SU-DHL-6 (cell line): Measurements from ENCODE around the gene LAMB4.

Experiments
- H2AFZ ChIP-seq: fragments of 200-600 bp; sonication (generic); 2 replicates; pipeline ENCODE4 v1.6.1; 2014; ENCODE audit warnings: low read depth, mild to moderate bottlenecking, moderate library complexity, mixed read lengths, antibody characterized with exemption, low read length; ENCODE audit not compliant: severe bottlenecking
- H3F3A ChIP-seq: fragments of 200-600 bp; shearing (Covaris generic); 2 replicates; pipeline ENCODE4 v1.6.0; 2016; ENCODE audit warnings: antibody characterized with exemption, mild to moderate bottlenecking; ENCODE audit not compliant: insufficient read depth
- H3K27ac ChIP-seq: fragments of 200-600 bp; sonication (generic); 2 replicates; pipeline ENCODE4 v1.5.1; 2016; ENCODE audit warnings: low read depth, mild to moderate bottlenecking, low read length, moderate library complexity, mixed read lengths
- H3K27me3 ChIP-seq: fragments of 200-600 bp; sonication (generic), shearing (Covaris generic); 2 replicates; pipeline ENCODE4 v1.6.0; 2014; ENCODE audit warnings: mild to moderate bottlenecking, low read length
- H3K36me3 ChIP-seq: fragments of 200-600 bp; sonication (generic); 2 replicates; pipeline ENCODE4 v1.6.1; 2014; ENCODE audit warnings: mild to moderate bottlenecking, low read length, mixed read lengths
- H3K4me2 ChIP-seq: fragments of 300-600, 200-600 bp; shearing (Covaris generic), sonication (generic); 2 replicates; pipeline ENCODE4 v1.6.0; 2014; ENCODE audit warnings: low read length, low read depth, mild to moderate bottlenecking; ENCODE audit not compliant: poor library complexity, severe bottlenecking
- H3K4me3 ChIP-seq: fragments of 200-600 bp; sonication (generic); 2 replicates; pipeline ENCODE4 v1.5.1; 2014; ENCODE audit warnings: antibody characterized with exemption, low read length, mild to moderate bottlenecking, mixed read lengths; ENCODE audit not compliant: insufficient read depth, poor library complexity, severe bottlenecking
- H3K79me2 ChIP-seq: fragments of 200-600 bp; sonication (generic); 2 replicates; pipeline ENCODE4 v1.6.1; 2014; ENCODE audit warnings: mild to moderate bottlenecking, low read length, moderate library complexity; ENCODE audit not compliant: insufficient read depth
- H3K9ac ChIP-seq: fragments of 200-600 bp; sonication (generic); 2 replicates; pipeline ENCODE4 v1.7.0; 2014; ENCODE audit warnings: mild to moderate bottlenecking, low read length
- H3K9me2 ChIP-seq: fragments of 200-600 bp; sonication (generic); replicated peaks from 2 replicates; pipeline ENCODE4 v1.6.1; 2014; ENCODE audit warnings: low read length; ENCODE audit not compliant: insufficient read depth
- H3K9me3 ChIP-seq: fragments of 200-600 bp; sonication (generic); 2 replicates; pipeline ENCODE4 v1.6.1; 2014; ENCODE audit warnings: low read length, mixed read lengths; ENCODE audit not compliant: insufficient read depth
- H4K20me1 ChIP-seq: fragments of 200-600 bp; sonication (generic); 2 replicates; pipeline ENCODE4 v1.6.1; 2014; ENCODE audit warnings: low read depth, mild to moderate bottlenecking, antibody characterized with exemption, low read length, moderate library complexity, mixed read lengths
- CTCF ChIP-seq: fragments of 200-600 bp; sonication (generic); IDR thresholded peaks from one replicate; pipeline ENCODE4 v1.5.1; 2017; ENCODE audit warnings: antibody characterized with exemption, mild to moderate bottlenecking, low read length, moderate library complexity; ENCODE audit not compliant: insufficient read depth, poor library complexity, severe bottlenecking
- EZH2phosphoT487 ChIP-seq: fragments of 200-600 bp; sonication (generic), shearing (Covaris generic); conservative IDR thresholded peaks from 2 replicates; pipeline ENCODE4 v1.6.1; 2018; ENCODE audit warnings: mild to moderate bottlenecking, antibody characterized with exemption, low read length, moderate library complexity, mixed read lengths

Gene LAMB4

DNA sequence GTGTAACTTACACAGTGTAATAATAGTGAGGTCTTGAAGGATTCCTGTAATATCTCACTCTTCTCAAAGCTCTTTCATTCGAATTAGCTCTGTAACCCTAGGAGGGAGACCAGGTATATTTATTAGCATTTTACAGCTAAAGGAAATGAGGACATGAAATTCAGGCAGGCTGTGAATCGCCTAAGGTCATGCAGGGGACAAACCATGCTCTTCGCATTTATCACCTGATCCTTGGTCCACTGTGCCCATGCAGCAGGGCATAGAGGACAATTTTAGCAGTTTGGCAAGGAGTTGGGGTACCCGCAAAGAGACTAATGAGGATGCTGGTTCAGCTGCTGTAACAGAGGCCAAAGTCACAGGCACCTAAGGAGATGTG is 112.4 kb downstream of the LAMB4 start:
- Histone ChIP-seq H3K36me3 (no peaks in the 10 kb centered on the region), H3K9me2 (no peaks in the 10 kb centered on the region), H2AFZ (no peak overlapping the region), H3K4me3 (no peak overlapping the region), H3K79me2 (no peaks in the 10 kb centered on the region), H3K27me3 (no peaks in the 10 kb centered on the region), H3K4me2 (no peak overlapping the region), H3K9ac (no peak overlapping the region), H3K9me3 (no peaks in the 10 kb centered on the region), H3F3A (no peaks in the 10 kb centered on the region), H3K27ac (no peak overlapping the region), H4K20me1 (no peaks in the 10 kb centered on the region)
- TF ChIP-seq CTCF (no peak), EZH2phosphoT487 (no peak)

- H3K27ac ChIP-seq, result no peak overlapping the region
- no peaks in the 10 kb centered on the region for H3K9me3 ChIP-seq
- H4K20me1 ChIP-seq, result no peaks in the 10 kb centered on the region
- H2AFZ ChIP-seq, result no peak overlapping the region
- no peaks in the 10 kb centered on the region for H3K9me2 ChIP-seq
- H3K4me2 ChIP-seq, result no peak overlapping the region
- no peaks in the 10 kb centered on the region for H3K79me2 ChIP-seq
- no peaks in the 10 kb centered on the region for H3F3A ChIP-seq
- H3K9ac ChIP-seq, result no peak overlapping the region
- H3K36me3 ChIP-seq, result no peaks in the 10 kb centered on the region
- no peaks in the 10 kb centered on the region for H3K27me3 ChIP-seq
- TF ChIP-seq EZH2phosphoT487, result no peak
- peak; percentile 18 for TF ChIP-seq CTCF
- no peak overlapping the region for H3K4me3 ChIP-seq
Observed at GRCh38 chr7:108016841-108017775, 113.1 kb downstream of the LAMB4 start.

DNA sequence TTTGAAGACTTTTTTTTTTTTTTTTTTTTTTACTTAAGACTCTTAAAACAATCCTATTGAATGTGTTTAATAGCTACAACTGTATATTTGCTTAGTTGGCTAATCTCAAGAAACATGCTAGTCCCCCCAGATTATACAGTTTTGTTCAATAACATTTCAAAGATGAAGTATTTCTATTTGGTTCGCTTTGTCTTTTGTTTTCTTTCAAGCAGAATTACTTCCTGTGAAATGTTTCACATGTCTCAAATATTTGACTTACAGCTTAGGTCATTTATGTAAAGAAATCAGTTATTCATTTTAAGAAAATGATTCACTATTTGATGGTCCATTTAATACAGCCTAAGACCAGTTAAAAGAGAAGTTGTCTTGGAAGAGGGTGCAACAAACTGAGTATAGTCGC is 114.4 kb downstream of the LAMB4 start:
- Histone ChIP-seq H3K9ac (no peak overlapping the region), H3K36me3 (no peaks in the 10 kb centered on the region), H3F3A (no peaks in the 10 kb centered on the region), H3K4me2 (no peak overlapping the region), H3K9me3 (no peaks in the 10 kb centered on the region), H3K27ac (no peak overlapping the region), H3K27me3 (no peaks in the 10 kb centered on the region), H4K20me1 (no peaks in the 10 kb centered on the region), H2AFZ (no peak overlapping the region), H3K79me2 (no peaks in the 10 kb centered on the region), H3K4me3 (no peak overlapping the region), H3K9me2 (no peaks in the 10 kb centered on the region)
- TF ChIP-seq CTCF, result no peak
- TF ChIP-seq EZH2phosphoT487, result no peak
